8988T (cell line): Measurements from ENCODE around the gene TTC22.

Source experiments
- DNase-seq: peaks from one replicate; pipeline ENCODE4 v3.0.0; 2011

Gene TTC22

DNA sequence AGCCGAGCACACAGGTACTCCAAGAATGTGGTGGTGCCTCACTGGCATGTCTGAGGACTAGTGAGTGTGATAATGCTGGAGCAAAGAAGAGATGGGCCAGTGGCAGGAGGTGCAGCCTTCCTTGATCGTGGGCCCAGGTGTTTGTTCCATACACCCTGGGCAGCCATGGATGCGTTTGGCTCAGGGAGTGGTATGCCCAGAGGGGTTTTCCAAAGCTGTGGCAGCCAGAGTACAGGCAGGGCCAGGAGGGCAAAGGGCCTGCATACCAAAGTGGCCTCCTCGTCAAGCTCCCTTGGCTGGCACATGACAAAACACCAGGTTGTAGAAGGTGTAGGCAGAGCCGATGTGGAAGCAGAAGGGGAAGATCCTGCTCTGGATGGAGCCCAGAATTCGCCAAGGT is 55.8 kb downstream of the TTC22 start:
- DNase-seq, result no peak

GRCh38 chr1:54744696-54745095 is 56.4 kb downstream of the TTC22 start:
- no peak for DNase-seq

- DNase-seq, result no peak
Observed at GRCh38 chr1:54743416-54744226, 57.5 kb downstream of the TTC22 start.

GRCh38 chr1:54742282-54742681 is 58.8 kb downstream of the TTC22 start:
- DNase-seq, result no peak

DNA sequence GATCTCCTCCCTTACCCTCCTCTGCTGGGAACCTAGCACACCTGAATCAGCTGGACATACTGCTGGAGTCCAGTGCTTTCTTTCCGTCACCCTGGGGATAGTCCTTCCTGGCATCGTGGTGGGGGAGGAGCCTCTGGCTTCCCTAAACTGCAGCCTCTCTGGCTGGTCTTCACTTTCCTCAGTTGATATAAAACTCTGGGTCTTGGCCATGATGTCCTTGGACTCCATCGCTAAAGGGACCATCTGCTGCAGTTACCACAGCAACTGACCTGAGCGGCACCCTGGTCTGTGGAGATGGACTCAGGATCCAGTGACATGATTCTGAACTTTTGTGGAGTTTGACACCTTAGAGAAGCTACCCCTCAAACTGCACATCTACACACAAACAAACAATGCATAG is 59.6 kb downstream of the TTC22 start:
- no peak for DNase-seq

GRCh38 chr1:54738244-54738643 is 62.9 kb downstream of the TTC22 start:
- DNase-seq, result no peak

GRCh38 chr1:54736685-54737084 is 64.4 kb downstream of the TTC22 start:
- DNase-seq, result no peak
